ENCODE measurements around the gene BACE2. TPM values are rescaled to one million over a fixed set of nuclear protein-coding genes. Genes with fewer than 3 reads are reported as not detected.

BACE2 gene
- polyA plus RNA-seq, 1 donor from 2014 or later: 0.32 TPM

DNA sequence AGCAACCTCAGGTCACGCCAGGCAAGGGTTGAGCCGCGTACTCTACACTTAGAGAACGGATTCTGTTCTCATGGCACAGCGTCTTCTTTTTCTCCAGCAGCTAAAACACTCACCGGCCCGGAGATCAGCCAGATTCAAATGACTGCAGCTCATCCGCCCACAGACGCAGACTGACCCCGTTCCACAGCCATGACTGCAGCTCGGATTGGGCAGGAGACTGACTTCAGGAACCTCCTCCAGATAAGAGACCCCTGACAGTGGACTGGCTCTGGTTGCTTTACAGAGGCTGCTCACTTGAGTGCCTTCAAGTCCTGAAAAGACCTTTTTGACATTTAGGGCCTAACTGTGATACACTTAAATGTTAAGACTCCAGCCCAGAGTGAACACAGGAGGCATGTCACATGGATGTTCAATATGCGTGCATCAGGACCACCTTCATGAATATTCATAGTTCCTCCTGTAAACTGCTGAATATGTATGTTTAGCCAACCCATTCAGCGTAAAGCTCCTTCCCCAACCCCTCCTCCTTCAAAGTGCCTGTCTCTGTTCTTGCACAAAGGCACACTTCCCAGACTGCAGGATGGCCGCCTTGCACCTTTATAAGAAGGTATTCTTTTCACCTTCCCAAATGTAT is 42.6 kb downstream of the BACE2 start:
- Histone ChIP-seq H3F3A (ENCODE audit: insufficient read depth, low read length, poor library complexity, severe bottlenecking) (no peaks in the 10 kb centered on the region), H2AFZ (ENCODE audit: low read depth, low read length) (peak overlapping the region; percentile 35), H3K9me2 (ENCODE audit: insufficient read depth, low read length) (no peaks in the 10 kb centered on the region), H3K4me2 (ENCODE audit: low read length) (no peak overlapping the region), H3K9ac (ENCODE audit: low read length) (no peak overlapping the region), H3K36me3 (ENCODE audit: insufficient read depth, low read length) (no peaks in the 10 kb centered on the region), H4K20me1 (ENCODE audit: insufficient read depth) (no peaks in the 10 kb centered on the region), H3K4me3 (ENCODE audit: low read length) (no peak overlapping the region), H3K9me3 (ENCODE audit: low read length) (no peaks in the 10 kb centered on the region), H3K27me3 (ENCODE audit: insufficient read depth, low read depth, low read length) (no peaks in the 10 kb centered on the region), H3K27ac (ENCODE audit: low read length) (peak overlapping the region; percentile 48), H3K79me2 (replicated peaks; ENCODE audit: insufficient read depth, low read length) (no peaks in the 10 kb centered on the region)
- TF ChIP-seq RAD21 (conservative IDR thresholded peaks at IDR 0.05) (no peak), POLR2AphosphoS5 (IDR thresholded peaks at IDR 0.05) (no peak), EZH2 (IDR thresholded peaks at IDR 0.05; ENCODE audit: borderline replicate concordance, insufficient read depth, low read length, poor library complexity, severe bottlenecking) (no peak), MXI1 (conservative IDR thresholded peaks at IDR 0.05; ENCODE audit: poor library complexity, severe bottlenecking) (no peak), SMC3 (conservative IDR thresholded peaks at IDR 0.05; ENCODE audit: poor library complexity) (no peak), EP300 (conservative IDR thresholded peaks at IDR 0.05; ENCODE audit: poor library complexity, severe bottlenecking) (no peak), TAF1 (IDR thresholded peaks at IDR 0.05; ENCODE audit: low read depth) (no peak)
- TF ChIP-seq, protein P1, sequence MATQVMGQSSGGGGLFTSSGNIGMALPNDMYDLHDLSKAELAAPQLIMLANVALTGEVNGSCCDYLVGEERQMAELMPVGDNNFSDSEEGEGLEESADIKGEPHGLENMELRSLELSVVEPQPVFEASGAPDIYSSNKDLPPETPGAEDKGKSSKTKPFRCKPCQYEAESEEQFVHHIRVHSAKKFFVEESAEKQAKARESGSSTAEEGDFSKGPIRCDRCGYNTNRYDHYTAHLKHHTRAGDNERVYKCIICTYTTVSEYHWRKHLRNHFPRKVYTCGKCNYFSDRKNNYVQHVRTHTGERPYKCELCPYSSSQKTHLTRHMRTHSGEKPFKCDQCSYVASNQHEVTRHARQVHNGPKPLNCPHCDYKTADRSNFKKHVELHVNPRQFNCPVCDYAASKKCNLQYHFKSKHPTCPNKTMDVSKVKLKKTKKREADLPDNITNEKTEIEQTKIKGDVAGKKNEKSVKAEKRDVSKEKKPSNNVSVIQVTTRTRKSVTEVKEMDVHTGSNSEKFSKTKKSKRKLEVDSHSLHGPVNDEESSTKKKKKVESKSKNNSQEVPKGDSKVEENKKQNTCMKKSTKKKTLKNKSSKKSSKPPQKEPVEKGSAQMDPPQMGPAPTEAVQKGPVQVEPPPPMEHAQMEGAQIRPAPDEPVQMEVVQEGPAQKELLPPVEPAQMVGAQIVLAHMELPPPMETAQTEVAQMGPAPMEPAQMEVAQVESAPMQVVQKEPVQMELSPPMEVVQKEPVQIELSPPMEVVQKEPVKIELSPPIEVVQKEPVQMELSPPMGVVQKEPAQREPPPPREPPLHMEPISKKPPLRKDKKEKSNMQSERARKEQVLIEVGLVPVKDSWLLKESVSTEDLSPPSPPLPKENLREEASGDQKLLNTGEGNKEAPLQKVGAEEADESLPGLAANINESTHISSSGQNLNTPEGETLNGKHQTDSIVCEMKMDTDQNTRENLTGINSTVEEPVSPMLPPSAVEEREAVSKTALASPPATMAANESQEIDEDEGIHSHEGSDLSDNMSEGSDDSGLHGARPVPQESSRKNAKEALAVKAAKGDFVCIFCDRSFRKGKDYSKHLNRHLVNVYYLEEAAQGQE (IDR thresholded peaks at IDR 0.05; ENCODE audit: borderline replicate concordance): no peak
- TF ChIP-seq, protein P2, sequence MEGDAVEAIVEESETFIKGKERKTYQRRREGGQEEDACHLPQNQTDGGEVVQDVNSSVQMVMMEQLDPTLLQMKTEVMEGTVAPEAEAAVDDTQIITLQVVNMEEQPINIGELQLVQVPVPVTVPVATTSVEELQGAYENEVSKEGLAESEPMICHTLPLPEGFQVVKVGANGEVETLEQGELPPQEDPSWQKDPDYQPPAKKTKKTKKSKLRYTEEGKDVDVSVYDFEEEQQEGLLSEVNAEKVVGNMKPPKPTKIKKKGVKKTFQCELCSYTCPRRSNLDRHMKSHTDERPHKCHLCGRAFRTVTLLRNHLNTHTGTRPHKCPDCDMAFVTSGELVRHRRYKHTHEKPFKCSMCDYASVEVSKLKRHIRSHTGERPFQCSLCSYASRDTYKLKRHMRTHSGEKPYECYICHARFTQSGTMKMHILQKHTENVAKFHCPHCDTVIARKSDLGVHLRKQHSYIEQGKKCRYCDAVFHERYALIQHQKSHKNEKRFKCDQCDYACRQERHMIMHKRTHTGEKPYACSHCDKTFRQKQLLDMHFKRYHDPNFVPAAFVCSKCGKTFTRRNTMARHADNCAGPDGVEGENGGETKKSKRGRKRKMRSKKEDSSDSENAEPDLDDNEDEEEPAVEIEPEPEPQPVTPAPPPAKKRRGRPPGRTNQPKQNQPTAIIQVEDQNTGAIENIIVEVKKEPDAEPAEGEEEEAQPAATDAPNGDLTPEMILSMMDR (IDR thresholded peaks at IDR 0.05; ENCODE audit: poor library complexity, severe bottlenecking): no peak

DNA sequence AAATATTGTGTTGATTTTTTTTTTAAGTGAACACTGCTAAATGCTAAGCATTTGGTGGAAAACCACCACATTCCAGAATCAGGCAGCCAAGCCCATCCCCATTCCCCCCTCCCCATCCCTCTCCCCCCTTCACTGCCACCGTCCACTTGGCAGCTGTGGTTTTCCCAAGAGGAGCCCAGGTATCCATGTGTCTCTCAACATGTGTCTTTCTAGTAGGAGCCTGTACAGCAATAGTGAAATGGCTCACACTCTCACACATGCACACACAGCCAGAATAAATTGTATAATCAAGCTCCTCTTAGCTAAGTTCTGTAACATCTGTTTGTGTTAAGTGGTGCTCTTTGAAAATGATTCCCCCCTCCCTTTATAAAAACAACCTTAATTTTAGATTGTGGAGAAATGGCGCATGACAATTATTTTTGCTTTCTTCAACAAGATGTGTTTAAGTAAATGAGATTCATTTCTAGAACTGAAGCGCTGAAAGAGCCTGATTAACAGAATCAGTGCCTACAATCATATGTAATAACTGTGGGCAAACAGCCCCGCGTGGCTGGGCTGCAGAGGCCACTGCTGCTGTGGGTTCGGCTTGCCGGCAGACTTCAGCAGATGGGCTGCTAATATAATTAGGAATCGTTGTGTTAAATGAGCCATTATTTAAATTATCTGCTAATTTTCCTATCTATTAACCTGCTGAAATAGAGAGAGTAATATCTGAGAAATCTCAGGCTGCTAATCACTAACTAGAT is 43.3 kb downstream of the BACE2 start:
- Histone ChIP-seq H3K9ac (ENCODE audit: low read length) (no peak overlapping the region), H3K4me2 (ENCODE audit: low read length) (no peak overlapping the region)

More for the DNA sequence above, 43.3 kb downstream of the BACE2 start:
- Histone ChIP-seq H3F3A (ENCODE audit: insufficient read depth, low read length, poor library complexity, severe bottlenecking) (no peaks in the 10 kb centered on the region), H3K36me3 (ENCODE audit: insufficient read depth, low read length) (no peaks in the 10 kb centered on the region), H3K9me3 (ENCODE audit: low read length) (no peaks in the 10 kb centered on the region), H3K79me2 (replicated peaks; ENCODE audit: insufficient read depth, low read length) (no peaks in the 10 kb centered on the region), H2AFZ (ENCODE audit: low read depth, low read length) (peak overlapping the region; percentile 35), H3K4me3 (ENCODE audit: low read length) (no peak overlapping the region), H3K9me2 (ENCODE audit: insufficient read depth, low read length) (no peaks in the 10 kb centered on the region), H3K27me3 (ENCODE audit: insufficient read depth, low read depth, low read length) (no peaks in the 10 kb centered on the region), H4K20me1 (ENCODE audit: insufficient read depth) (no peaks in the 10 kb centered on the region), H3K27ac (ENCODE audit: low read length) (peak overlapping the region; percentile 48)
- TF ChIP-seq EP300 (conservative IDR thresholded peaks at IDR 0.05; ENCODE audit: poor library complexity, severe bottlenecking) (no peak), TAF1 (IDR thresholded peaks at IDR 0.05; ENCODE audit: low read depth) (no peak), EZH2 (IDR thresholded peaks at IDR 0.05; ENCODE audit: borderline replicate concordance, insufficient read depth, low read length, poor library complexity, severe bottlenecking) (no peak), MXI1 (conservative IDR thresholded peaks at IDR 0.05; ENCODE audit: poor library complexity, severe bottlenecking) (no peak), RAD21 (conservative IDR thresholded peaks at IDR 0.05) (no peak), POLR2AphosphoS5 (IDR thresholded peaks at IDR 0.05) (no peak), SMC3 (conservative IDR thresholded peaks at IDR 0.05; ENCODE audit: poor library complexity) (no peak)
- TF ChIP-seq, protein P2 (IDR thresholded peaks at IDR 0.05; ENCODE audit: poor library complexity, severe bottlenecking): no peak
- TF ChIP-seq, protein P1 (IDR thresholded peaks at IDR 0.05; ENCODE audit: borderline replicate concordance): no peak
